Kidney tubule cell (primary cell): ENCODE results near the gene FICD.
A peak's percentile ranks its signal among the peaks of the same experiment; 100 is the strongest.
"Not testable (repeated sequence)": the region's sequence is repeated elsewhere in the genome, so short reads cannot be mapped to it uniquely, and the experiment has no call there.

Source experiments
- DNase-seq: peaks from one replicate; pipeline ENCODE4 v3.0.0-alpha.2; 2018; ENCODE audit warnings: low spot score

The FICD gene

GRCh38 chr12:108514973-108515814 lies at the start of gene FICD:
Gene FICD, plus strand, starts transcription at chr12:108515277. Its CDS starts 1,696 bp downstream, at chr12:108516973.
- peak; percentile 99 for DNase-seq

GRCh38 chr12:108465417-108465816 lies 49.7 kb upstream of the FICD start:
- no peak for DNase-seq

- DNase-seq, result peak; percentile 47
These were observed 46.7 kb upstream of the FICD start for GRCh38 chr12:108468196-108468968.

DNA sequence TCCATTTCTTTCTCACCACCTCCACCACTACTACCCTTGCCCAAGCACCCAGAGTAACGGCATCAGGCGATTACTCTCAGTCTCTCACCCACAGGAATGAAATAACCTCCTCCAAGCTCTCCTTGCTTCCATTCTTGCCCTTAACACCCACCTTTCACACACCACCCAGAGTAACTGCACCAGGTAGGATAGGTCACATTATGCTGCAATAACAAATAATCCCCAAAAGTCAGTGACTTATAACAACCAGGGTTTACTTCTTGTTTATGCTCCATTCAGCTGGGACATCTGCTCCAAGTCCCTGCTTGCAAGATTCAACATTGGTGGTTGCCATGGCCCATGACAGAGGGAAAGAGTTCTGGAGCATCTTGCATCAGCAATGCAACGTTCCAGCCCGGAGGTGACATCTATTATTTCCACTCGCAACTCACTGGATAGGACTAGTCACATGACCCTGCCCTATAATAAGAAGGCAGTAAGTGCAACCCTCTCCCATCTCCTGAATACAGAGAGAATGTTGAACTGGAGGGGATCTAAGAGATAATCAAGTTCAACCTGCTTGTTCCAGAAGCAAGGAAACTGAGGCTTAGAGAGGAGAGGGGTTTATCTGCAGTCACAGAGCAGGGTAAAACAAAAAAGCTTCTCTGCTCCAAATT lies 41.5 kb upstream of the FICD start:
- no peak for DNase-seq

- no peak for DNase-seq
These were observed 39.7 kb upstream of the FICD start for GRCh38 chr12:108475396-108475795.

DNA sequence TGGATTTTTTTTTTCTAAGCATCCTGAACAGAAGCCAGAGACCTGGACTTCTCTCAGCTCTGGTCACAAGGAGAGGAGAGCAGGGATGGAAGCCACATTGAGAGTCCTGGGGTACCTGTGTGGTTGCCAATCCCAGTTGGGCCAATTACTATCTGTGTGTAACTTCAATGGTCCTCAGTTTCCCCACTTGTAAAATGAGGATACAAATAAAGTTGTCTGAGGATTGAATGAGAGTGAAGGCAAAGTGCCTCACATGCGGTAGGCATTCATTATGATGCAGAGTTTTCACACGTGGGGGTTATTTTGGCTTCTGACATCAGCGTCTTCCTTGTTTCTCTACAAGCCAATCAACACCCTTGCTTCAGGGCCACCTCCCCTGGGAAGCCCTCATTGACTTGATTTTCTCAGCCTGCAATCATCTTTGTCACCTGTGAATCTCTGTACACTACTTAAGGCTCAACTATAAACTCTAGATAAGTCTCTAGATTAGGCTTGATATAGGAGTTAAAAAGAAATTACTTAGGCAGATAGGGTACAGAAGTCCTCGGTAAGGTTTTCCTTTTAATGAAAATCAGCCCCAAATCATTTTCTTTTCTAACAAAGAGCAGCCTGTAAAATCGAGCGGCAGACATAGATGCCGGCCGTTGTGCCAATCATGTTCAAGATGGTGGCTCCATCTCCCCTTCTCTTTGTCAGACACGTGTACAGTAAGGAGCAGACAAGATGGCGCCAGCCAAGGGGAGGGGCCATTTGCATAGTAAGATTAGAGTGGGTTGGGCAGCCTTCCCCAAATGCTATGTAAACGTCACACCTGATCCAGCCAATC lies 37.8 kb upstream of the FICD start:
- DNase-seq, result no peak

DNA sequence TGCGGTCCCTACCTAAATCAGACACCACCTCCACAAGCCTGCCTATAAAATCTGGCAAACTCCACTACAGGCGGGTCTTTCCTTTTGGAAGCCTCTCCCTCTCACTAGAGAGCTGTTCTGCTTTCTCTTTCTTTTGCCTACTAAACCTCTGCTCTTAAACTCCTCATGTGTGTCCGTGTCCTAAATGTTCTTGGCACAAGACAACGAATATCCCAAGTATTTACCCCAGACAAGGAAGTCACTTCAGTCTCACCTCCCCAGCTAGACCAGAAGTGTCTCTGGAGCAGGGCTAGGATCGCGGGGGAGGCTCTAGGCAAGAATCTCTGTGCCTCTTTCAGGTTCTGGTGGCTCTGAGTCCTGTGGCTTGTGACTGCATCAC lies 37.2 kb upstream of the FICD start:
- DNase-seq, result no peak

- no peak for DNase-seq
These were observed 36.4 kb upstream of the FICD start for GRCh38 chr12:108478611-108479206.

- DNase-seq, result peak; percentile 22
These were observed 35.6 kb upstream of the FICD start for GRCh38 chr12:108479364-108480070.

DNA sequence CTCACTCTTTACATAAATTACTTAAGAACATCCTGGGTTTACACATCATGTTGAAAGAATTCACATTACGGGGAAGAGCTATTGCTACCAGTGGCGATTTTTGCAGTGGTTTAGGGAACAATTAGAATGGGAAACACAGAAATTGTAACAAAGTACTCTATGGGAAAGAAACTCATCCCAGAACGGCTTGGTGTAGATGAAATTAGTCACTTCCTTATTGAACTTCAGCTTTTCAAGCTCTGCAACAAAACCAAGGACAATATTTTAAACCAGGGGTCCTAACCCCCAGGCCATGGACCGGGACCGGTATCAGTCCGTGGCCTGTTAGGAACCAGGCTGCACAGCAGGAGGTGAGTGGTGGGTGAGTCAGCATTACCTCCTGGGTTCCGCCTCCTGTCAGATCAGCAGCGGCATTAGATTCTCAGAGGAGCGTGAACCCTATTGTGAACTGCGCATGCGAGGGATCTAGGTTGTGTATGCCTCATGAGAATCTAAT lies 32.3 kb upstream of the FICD start:
- DNase-seq, result peak; percentile 10

DNA sequence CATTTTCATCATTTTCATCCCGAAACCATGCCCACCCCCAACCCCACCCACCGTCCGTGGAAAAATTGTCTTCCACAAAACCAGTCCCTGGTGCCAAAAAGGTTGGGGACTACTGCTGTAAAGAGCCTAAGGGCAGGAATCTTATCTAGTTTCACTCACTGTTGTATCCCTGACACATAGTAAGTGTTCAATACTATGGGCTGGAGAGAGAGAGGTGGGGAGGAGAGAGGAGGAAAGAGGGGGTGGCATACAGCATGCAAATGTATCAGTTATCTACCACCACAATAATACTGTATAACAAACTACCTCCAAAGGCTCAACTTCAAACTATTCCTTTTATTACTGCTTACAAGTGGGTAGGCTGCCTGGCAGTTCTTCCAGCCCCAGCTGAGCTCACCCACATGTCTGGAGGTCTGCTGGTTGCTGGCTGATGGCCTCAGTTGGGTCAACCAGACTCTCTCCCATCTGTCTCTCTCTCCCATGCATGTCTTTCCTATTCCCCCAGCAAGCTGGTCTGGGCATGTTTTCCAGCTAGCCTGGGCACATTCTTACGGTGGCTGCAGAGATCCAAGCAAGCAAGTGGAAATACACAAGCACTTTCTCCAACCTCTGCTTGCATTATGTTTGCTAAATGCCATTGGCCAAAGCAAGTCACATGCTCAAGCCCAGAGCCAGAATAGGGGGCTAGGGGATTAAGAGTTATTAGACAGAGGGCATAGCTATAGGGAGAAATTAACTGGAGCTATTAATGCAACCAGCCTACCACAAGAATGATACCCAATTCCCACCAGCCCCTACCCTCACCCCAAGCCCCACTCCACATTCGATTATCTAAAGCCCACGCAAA lies 31.6 kb upstream of the FICD start:
- no peak for DNase-seq

GRCh38 chr12:108484431-108484830 lies 30.6 kb upstream of the FICD start:
- peak; percentile 4 for DNase-seq

- no peak for DNase-seq
These were observed 30.2 kb upstream of the FICD start for GRCh38 chr12:108484845-108485244.

- not testable (repeated sequence) for DNase-seq
These were observed 29.7 kb upstream of the FICD start for GRCh38 chr12:108485371-108485770.

DNA sequence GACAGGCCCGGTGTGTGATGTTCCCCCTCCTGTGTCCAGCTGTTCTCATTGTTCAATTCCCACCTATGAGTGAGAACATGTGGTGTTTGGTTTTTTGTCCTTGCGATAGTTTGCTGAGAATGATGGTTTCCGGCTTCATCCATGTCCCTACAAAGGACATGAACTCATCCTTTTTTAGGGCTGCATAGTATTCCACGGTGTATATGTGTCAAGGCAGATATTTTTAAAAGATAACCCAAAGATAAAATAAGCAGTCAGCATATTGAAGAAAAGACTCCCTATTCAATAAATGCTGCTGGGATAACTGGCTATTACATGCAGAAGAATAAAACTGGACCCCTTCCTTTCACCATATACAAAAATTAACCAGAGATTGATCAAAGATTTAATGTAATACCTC lies 28.0 kb upstream of the FICD start:
- DNase-seq, result not testable (repeated sequence)

DNA sequence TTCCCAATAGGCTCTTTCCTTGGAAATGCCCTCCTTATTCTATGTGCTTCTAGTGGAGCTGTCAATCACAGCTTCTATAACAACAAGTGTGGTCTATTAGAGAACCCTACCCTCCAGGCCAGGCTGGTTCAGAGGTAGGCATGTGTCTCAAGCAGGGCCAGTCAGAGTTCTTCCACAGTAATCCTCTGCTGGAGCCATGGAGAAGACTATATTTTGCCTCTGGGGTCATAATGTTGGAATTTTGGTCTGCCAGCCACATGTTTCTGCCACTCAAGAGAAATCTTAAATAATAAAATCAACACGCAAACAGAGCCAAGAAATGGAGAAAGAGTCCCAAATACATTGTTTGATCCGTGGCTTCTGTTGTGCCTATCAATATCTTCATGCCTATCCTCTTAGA lies 23.8 kb upstream of the FICD start:
- no peak for DNase-seq

- DNase-seq, result peak; percentile 39
These were observed 20.0 kb upstream of the FICD start for GRCh38 chr12:108495054-108495453.

GRCh38 chr12:108495823-108496579 lies 19.1 kb upstream of the FICD start:
- DNase-seq, result no peak

DNA sequence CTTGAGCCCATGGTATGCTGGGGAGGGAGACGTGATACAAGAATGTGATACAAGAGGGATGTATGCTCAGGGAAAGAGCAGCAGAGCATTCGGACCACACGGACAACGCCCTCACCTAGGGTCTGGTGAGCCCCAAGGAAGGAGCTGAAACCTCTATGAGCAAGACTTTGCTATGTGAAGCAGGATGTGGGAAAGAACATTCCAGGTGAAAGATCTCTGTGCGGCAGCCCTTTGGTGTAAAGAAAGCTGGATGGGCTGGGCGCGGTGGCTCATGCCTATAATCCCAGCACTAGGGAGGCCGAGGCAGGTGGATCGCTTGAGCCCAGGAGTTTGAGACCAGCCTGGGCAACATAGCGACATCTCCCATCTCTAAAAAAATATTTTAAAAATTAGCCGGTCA lies 16.9 kb upstream of the FICD start:
- no peak for DNase-seq
